ENCODE measurements around the gene PARN. TPM values are rescaled to one million over a fixed set of nuclear protein-coding genes. Genes with fewer than 3 reads are reported as not detected.

PARN gene
- total RNA-seq, 1 experiment from 2014 or later: 42.5 TPM

DNA sequence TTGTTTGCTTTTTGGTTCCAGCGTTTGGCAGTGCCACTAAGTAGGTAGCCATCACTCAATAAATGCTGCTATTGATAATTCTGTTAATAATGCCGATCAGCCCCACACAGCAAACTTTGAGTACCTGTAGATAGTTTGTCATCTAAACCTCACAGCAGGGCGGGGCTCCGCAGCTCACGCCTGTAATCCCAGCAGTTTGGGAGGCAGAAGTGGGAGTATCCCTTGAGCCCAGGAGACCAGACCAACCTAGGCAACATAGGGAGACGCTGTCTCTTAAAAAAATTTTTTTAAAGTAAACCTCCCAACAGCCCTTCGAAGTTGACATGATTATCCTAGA, 4.3 kb upstream of the PARN start:
- H3K36me3 ChIP-seq (ENCODE audit: control insufficient read depth in 1 of 2, insufficient read depth in 2 of 2, low read length in 2 of 2): peaks cover 3 to 14% of the 10 kb centered on the region in 2 experiments; a peak in 3 of 4 replicates
- no peak for ATAC-seq
- H3K4me2 ChIP-seq (ENCODE audit: low read length): peak overlapping the region; percentile 81
- peaks cover 9% of the 10 kb centered on the region; the same call in 1 of the 2 replicates for H4K20me1 ChIP-seq (ENCODE audit: insufficient read depth)
- H3K9me3 ChIP-seq (ENCODE audit: control insufficient read depth in 1 of 2, insufficient read depth in 1 of 2, low read depth in 1 of 2, low read length in 2 of 2): no peaks in the 10 kb centered on the region
- no peak overlapping the region for H3K27ac ChIP-seq (ENCODE audit: low read depth, low read length)
- DNase-seq (ENCODE audit: low read depth, low spot score): no peak
- peaks cover 71% of the 10 kb centered on the region for H3K79me2 ChIP-seq (ENCODE audit: insufficient read depth, low read length)
- ChIA-PET CTCF (no interaction called here), POLR2A (interaction anchor here (0.6 to 1.0 kb wide), 2 partner anchors 8 to 64 kb away, joined by 3 to 9 read pairs; no protein-coding TSS in a partner anchor), RAD21 (ENCODE audit: low non-redundant PET in 1 of 2, low total read pairs in 2 of 2, uncharacterized antibody in 2 of 2, unreplicated experiment in 2 of 2) (no interaction called here)
- H3K9me2 ChIP-seq (ENCODE audit: insufficient read depth): no peaks in the 10 kb centered on the region
- BruUV-seq (replicated peaks): no TSS peak
- intact Hi-C loops (cut with micrococcal nuclease): loop anchor here (5.0 kb wide), 1 partner anchor 332 kb away; no protein-coding TSS in a partner anchor
- peak overlapping the region; percentile 98 for H3K9ac ChIP-seq (ENCODE audit: low read length)
- no peak for TF ChIP-seq JUND (IDR thresholded peaks at IDR 0.05)
- TF ChIP-seq ELF1 (IDR thresholded peaks at IDR 0.05; ENCODE audit: borderline replicate concordance, low read depth): no peak
- TF ChIP-seq YY1 (IDR thresholded peaks at IDR 0.05; ENCODE audit: extremely low read depth, insufficient replicate concordance, low read depth, low read length): no peak
- no peak for TF ChIP-seq SIN3A (IDR thresholded peaks at IDR 0.05; ENCODE audit: low read depth)
- TF ChIP-seq FOSL1 (IDR thresholded peaks at IDR 0.05; ENCODE audit: low read depth): no peak
- no peak for TF ChIP-seq SP1 (IDR thresholded peaks at IDR 0.05; ENCODE audit: low read depth)
- TF ChIP-seq, protein P1, sequence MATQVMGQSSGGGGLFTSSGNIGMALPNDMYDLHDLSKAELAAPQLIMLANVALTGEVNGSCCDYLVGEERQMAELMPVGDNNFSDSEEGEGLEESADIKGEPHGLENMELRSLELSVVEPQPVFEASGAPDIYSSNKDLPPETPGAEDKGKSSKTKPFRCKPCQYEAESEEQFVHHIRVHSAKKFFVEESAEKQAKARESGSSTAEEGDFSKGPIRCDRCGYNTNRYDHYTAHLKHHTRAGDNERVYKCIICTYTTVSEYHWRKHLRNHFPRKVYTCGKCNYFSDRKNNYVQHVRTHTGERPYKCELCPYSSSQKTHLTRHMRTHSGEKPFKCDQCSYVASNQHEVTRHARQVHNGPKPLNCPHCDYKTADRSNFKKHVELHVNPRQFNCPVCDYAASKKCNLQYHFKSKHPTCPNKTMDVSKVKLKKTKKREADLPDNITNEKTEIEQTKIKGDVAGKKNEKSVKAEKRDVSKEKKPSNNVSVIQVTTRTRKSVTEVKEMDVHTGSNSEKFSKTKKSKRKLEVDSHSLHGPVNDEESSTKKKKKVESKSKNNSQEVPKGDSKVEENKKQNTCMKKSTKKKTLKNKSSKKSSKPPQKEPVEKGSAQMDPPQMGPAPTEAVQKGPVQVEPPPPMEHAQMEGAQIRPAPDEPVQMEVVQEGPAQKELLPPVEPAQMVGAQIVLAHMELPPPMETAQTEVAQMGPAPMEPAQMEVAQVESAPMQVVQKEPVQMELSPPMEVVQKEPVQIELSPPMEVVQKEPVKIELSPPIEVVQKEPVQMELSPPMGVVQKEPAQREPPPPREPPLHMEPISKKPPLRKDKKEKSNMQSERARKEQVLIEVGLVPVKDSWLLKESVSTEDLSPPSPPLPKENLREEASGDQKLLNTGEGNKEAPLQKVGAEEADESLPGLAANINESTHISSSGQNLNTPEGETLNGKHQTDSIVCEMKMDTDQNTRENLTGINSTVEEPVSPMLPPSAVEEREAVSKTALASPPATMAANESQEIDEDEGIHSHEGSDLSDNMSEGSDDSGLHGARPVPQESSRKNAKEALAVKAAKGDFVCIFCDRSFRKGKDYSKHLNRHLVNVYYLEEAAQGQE (IDR thresholded peaks at IDR 0.05; ENCODE audit: low read depth): no peak
- TF ChIP-seq CEBPB (IDR thresholded peaks at IDR 0.05; ENCODE audit: low read depth): no peak
- peaks cover 18 to 29% of the 10 kb centered on the region in 2 experiments; a peak in 3 of 4 replicates for H3K4me1 ChIP-seq (ENCODE audit: control insufficient read depth in 1 of 2, insufficient read depth in 2 of 2, low read length in 2 of 2)
- no peak overlapping the region for H2AFZ ChIP-seq (ENCODE audit: low read depth, low read length, poor library complexity, severe bottlenecking)
- peak overlapping the region; percentile 75 to 97 for H3K4me3 ChIP-seq (replicated peaks in 1 of 2; ENCODE audit: low read depth in 1 of 2, low read length in 2 of 2)
- no peaks in the 10 kb centered on the region for H3K27me3 ChIP-seq (ENCODE audit: insufficient read depth, low read length)
